ENCODE data around the gene LPAR1.
"Not testable (repeated sequence)": the region's sequence is repeated elsewhere in the genome, so short reads cannot be mapped to it uniquely, and the experiment has no call there.

LPAR1 gene

DNA sequence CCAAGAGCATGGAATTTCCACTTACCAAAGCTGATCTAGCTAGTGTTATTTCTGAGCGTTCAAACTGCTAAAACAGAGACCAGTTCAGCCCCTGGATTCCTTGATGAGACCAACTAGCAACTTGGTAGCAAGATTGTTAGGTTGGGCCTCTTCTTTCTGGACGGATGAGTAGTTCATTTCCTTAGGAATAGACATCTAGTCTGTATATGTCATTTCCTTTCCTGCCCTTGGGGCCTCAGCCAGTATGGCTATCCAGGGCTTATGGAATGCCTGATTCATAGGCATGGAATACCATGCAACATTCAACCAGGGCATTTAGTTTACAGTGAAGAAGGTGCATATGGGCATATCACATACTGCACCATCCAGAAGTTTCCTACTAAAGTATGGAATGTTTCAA is 14.5 kb upstream of the LPAR1 start:
- H3K27ac ChIP-seq, result no peak overlapping the region
- TF ChIP-seq ZFX (IDR thresholded peaks at IDR 0.05), result no peak
- TF ChIP-seq, protein P1, sequence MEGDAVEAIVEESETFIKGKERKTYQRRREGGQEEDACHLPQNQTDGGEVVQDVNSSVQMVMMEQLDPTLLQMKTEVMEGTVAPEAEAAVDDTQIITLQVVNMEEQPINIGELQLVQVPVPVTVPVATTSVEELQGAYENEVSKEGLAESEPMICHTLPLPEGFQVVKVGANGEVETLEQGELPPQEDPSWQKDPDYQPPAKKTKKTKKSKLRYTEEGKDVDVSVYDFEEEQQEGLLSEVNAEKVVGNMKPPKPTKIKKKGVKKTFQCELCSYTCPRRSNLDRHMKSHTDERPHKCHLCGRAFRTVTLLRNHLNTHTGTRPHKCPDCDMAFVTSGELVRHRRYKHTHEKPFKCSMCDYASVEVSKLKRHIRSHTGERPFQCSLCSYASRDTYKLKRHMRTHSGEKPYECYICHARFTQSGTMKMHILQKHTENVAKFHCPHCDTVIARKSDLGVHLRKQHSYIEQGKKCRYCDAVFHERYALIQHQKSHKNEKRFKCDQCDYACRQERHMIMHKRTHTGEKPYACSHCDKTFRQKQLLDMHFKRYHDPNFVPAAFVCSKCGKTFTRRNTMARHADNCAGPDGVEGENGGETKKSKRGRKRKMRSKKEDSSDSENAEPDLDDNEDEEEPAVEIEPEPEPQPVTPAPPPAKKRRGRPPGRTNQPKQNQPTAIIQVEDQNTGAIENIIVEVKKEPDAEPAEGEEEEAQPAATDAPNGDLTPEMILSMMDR (conservative IDR thresholded peaks at IDR 0.05), result no peak

DNA sequence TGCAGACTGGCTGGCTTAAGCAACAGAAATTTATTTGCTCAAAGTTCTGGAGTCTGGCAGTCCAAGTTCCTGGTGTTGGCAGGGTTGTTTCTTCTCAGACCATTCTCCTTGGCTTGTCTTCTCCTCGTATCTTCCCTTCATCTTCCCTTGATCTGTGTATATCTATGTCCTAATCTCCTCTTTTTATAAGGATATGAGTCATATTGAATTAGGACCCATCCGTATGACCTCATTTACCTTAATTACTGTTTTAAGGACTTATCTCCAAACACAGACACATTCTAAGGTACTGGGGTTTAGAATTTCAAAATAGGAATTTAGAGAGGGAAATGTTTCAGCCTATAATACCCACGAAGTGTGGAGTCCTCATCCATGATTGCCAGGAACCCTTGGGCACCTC is 13.1 kb upstream of the LPAR1 start:
- H3K27ac ChIP-seq, result no peak overlapping the region
- TF ChIP-seq, protein P1 (conservative IDR thresholded peaks at IDR 0.05), result no peak
- TF ChIP-seq ZFX (IDR thresholded peaks at IDR 0.05), result no peak

DNA sequence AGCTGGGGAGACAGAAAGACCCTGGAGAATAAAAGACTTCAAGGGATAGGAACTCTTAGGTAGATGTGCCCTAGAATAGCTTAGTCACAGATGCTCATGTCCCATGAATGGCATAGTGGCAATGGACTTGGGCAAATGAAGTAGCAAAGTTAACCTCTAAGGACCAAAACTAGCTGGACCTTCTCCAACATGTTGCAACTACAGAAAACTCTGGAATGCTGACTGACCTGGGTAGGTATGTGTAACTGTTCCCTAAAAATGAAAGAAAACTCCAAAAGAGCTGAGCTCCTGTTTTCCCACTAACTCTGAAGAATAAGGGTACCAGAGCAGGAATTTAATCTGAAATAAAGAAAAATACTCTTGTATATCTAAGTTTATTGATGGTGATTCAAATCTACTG is 12.5 kb upstream of the LPAR1 start:
- no peak for TF ChIP-seq ZFX (IDR thresholded peaks at IDR 0.05)
- TF ChIP-seq, protein P1 (conservative IDR thresholded peaks at IDR 0.05), result no peak
- H3K27ac ChIP-seq, result no peak overlapping the region

DNA sequence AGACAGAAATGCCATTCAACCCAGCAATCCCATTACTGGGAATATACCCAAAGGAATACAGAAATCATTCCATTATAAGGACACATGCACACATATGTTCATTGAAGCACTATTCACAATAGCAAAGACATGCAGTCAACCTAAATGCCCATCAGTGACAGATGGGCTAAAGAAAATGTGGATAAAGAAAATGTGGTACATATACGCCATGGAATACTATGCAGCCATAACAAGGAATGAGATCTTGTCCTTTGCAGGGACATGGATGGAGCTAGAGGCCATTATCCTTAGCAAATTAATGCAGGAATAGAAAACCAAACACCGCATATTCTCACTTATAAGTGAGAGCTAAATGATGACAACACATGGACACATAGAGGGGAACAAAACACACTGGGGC is 9.0 kb upstream of the LPAR1 start:
- not testable (repeated sequence) for H3K27ac ChIP-seq

DNA sequence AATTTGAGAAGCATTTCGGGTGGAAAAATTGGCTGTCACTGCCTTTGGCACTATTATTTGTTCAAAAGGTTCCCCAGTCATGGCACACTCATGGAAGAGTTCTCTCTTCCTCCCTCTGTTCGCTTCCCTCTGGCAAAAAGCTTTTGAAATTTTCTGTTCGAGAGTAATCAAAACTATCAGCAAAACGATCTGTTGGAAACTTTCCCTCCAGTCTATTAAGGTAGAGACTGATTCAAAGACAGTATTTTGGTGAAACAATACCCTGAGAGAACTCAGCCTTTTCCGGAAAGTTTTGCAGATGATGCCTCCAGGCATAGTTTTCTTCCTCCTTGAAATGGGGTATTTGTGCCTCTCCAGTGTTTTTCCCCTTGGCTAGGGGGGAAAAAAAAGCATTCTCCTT is 3.6 kb upstream of the LPAR1 start:
- no peak for TF ChIP-seq ZFX (IDR thresholded peaks at IDR 0.05)
- H3K27ac ChIP-seq, result no peak overlapping the region

DNA sequence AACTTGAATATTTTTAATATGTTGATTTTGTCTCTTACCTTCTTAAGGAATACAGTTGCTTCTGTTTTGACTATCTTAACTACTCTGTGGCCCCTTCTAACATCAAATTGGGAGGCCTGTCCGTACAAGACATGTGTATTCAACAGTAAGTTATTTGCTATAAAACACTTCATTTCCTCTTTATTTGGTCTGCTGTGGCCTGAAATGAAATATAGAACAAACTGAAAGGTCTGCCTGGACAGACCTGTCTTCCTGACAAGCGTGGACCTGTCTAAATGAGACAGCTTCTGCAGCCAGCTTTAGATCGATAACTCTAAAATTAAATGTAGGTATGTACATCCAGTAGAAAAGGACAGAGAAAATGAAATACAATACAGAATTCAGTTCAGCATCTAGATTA is 2.2 kb upstream of the LPAR1 start:
- no peak overlapping the region for H3K27ac ChIP-seq
- TF ChIP-seq, protein P1 (conservative IDR thresholded peaks at IDR 0.05), result no peak
- TF ChIP-seq ZFX (IDR thresholded peaks at IDR 0.05), result no peak

DNA sequence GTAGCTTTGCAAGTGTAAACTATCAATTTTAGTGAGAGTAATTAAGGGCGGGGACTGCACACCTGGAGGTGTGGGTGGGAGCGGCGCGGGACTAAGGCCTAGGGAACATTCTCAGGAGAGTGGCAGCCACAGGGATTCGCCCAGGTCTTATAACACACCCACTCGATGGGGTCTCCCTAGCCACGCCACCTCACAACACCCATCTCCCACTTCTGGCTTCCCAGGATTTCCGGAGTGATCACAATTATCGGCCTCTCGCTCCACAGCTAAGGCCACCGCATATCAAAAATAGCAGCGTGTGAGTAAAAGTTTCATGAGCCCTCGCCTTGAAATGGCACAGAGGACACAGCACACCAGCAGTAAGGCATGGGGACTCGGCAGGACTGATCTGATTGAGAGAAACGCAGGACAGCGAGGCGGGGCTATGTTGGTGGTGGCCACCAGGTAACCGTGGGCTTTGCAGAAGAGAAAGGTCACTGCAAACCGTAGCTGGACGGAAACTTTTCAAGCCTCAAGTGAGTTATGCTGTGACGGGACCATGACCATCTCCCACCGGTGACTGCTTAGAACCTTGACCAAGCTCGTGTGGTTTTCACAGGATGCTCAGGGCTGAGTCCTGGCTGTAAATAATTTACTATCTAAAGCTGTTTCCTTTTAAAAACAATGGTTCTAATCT is 1.1 kb upstream of the LPAR1 start:
- TF ChIP-seq, protein P1 (conservative IDR thresholded peaks at IDR 0.05), result no peak
- no peak for TF ChIP-seq ZFX (IDR thresholded peaks at IDR 0.05)
- H3K27ac ChIP-seq, result no peak overlapping the region

DNA sequence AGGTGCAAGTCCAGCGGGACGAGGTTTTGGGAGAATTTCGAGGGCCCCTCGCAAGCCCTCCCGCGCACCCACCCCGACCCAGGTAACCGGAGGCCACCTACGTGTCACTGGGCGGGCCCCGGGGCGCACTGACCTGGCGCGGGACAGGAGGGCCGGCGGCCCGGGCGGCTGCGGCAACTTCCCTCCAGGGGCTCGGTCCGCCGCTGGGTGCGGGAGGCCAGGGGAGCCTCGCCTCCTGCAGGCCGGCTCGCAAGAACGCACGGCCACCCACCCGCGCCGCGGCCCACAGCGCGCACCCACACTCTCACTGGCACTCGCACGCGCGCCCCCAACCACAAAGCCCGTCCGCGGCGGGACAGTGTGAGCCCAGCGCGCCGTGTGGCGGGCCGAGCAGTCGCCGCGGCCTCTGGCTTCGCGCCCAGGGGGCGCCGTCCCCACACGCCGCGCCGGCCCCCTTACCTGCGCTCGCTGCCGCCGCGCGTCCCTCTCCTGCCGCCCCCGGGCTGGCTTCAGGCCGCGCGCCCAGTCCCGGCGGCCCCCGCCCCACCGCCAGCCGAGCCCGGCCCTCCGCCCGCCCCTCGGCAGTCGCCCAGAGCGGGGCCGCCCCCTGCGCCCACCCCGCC is 451 bp downstream of the LPAR1 start:
- no peak overlapping the region for H3K27ac ChIP-seq
- TF ChIP-seq, protein P1 (conservative IDR thresholded peaks at IDR 0.05), result peak; percentile 5; the same call in 1 of the 2 replicates
- no peak for TF ChIP-seq ZFX (IDR thresholded peaks at IDR 0.05)
